HL-60 (cell line): ENCODE results near the gene ZNF627.

ENCODE experiments used
- DNase-seq, 2 experiments: peaks; one replicate each; pipeline ENCODE4 v3.0.0-alpha.2; 2010 to 2020; ENCODE audit warnings: low read depth in 1 of 2, low spot score in 1 of 2
- H3K27ac ChIP-seq: fragments of 250-450 bp; sonication (Bioruptor Pico); replicated peaks from 2 replicates; pipeline ENCODE4 v1.5.1; 2020; ENCODE audit warnings: mild to moderate bottlenecking, moderate library complexity
- H3K27me3 ChIP-seq: fragments of 250-450 bp; sonication (Bioruptor Pico); 2 replicates; pipeline ENCODE4 v1.5.1; 2021; ENCODE audit warnings: mild to moderate bottlenecking, moderate library complexity; ENCODE audit not compliant: insufficient read depth, poor library complexity, severe bottlenecking
- H3K4me3 ChIP-seq: replicated peaks from 2 replicates; pipeline ENCODE4 v1.5.1; 2011; ENCODE audit warnings: mild to moderate bottlenecking, control low read depth, low read length; ENCODE audit not compliant: insufficient read depth
- CTCF ChIP-seq: IDR thresholded peaks from one replicate; pipeline ENCODE4 v1.5.1; 2011; ENCODE audit warnings: low read length, control low read depth, inconsistent platforms; ENCODE audit not compliant: insufficient read depth
- GABPA ChIP-seq: IDR thresholded peaks from 2 replicates; pipeline ENCODE4 v1.6.1; 2012; ENCODE audit warnings: low read depth
- POLR2AphosphoS5 ChIP-seq: IDR thresholded peaks from 2 replicates; pipeline ENCODE4 v1.6.1; 2012; ENCODE audit warnings: low read depth
- REST ChIP-seq: IDR thresholded peaks from 2 replicates; pipeline ENCODE4 v1.6.1; 2012; ENCODE audit warnings: low read depth; ENCODE audit not compliant: insufficient replicate concordance
- SPI1 ChIP-seq: IDR thresholded peaks from 2 replicates; pipeline ENCODE4 v1.6.1; 2012; ENCODE audit warnings: low read depth, mild to moderate bottlenecking, borderline replicate concordance

The ZNF627 gene

GRCh38 chr19:11641244-11641643 is 44.0 kb downstream of the ZNF627 start:
- DNase-seq, result no peak
- no peak for TF ChIP-seq GABPA
- TF ChIP-seq REST, result no peak
- no peak for TF ChIP-seq POLR2AphosphoS5
- TF ChIP-seq SPI1, result no peak
- no peak for TF ChIP-seq CTCF
- H3K4me3 ChIP-seq, result no peak overlapping the region
- no peaks in the 10 kb centered on the region for H3K27me3 ChIP-seq
- no peak overlapping the region for H3K27ac ChIP-seq

GRCh38 chr19:11642902-11643301 is 45.6 kb downstream of the ZNF627 start:
- TF ChIP-seq CTCF (no peak), SPI1 (no peak)
- Histone ChIP-seq H3K27me3 (no peaks in the 10 kb centered on the region), H3K4me3 (no peak overlapping the region), H3K27ac (no peak overlapping the region)
- no peak for DNase-seq

- Histone ChIP-seq H3K27ac (no peak overlapping the region), H3K27me3 (no peaks in the 10 kb centered on the region), H3K4me3 (no peak overlapping the region)
- TF ChIP-seq SPI1, result no peak
- no peak for TF ChIP-seq POLR2AphosphoS5
- TF ChIP-seq REST, result no peak
- no peak for TF ChIP-seq CTCF
- TF ChIP-seq GABPA, result no peak
- no peak for DNase-seq
These were observed 52.7 kb downstream of the ZNF627 start for GRCh38 chr19:11649941-11650340.

- TF ChIP-seq CTCF (no peak), GABPA (no peak), REST (no peak), SPI1 (no peak), POLR2AphosphoS5 (no peak)
- Histone ChIP-seq H3K27ac (no peak overlapping the region), H3K27me3 (no peaks in the 10 kb centered on the region), H3K4me3 (no peak overlapping the region)
- DNase-seq, result no peak
These were observed 53.8 kb downstream of the ZNF627 start for GRCh38 chr19:11651062-11651461.
